Activated T-cell treated with anti-CD3 and anti-CD28 coated beads, Interleukin-2, amount 50 U/mL, for 24 hours (primary cell): ENCODE measurements around the gene SCYL1.
A peak's percentile ranks its signal among the peaks of the same experiment; 100 is the strongest.
"Not testable (repeated sequence)": the region's sequence is repeated elsewhere in the genome, so short reads cannot be mapped to it uniquely, and the experiment has no call there.

Experiments used
- DNase-seq: peaks from one replicate; pipeline ENCODE4 v3.0.0-alpha.2; 2020
- H3K27ac Mint-ChIP-seq: 2 replicates; pipeline ENCODE4 v1.8.0; 2020; ENCODE audit warnings: mild to moderate bottlenecking, mixed read lengths
- H3K27me3 Mint-ChIP-seq: 2 replicates; pipeline ENCODE4 v1.8.0; 2020; ENCODE audit warnings: mixed read lengths
- H3K36me3 Mint-ChIP-seq: 2 replicates; pipeline ENCODE4 v1.8.0; 2020; ENCODE audit warnings: low read depth, mixed read lengths
- H3K4me1 Mint-ChIP-seq: 2 replicates; pipeline ENCODE4 v1.8.0; 2020; ENCODE audit warnings: low read depth, mixed read lengths
- H3K4me3 Mint-ChIP-seq: 2 replicates; pipeline ENCODE4 v1.8.0; 2020; ENCODE audit warnings: mild to moderate bottlenecking, moderate library complexity, mixed read lengths
- H3K9me3 Mint-ChIP-seq: 2 replicates; pipeline ENCODE4 v1.8.0; 2020; ENCODE audit warnings: mixed read lengths

The SCYL1 gene

GRCh38 chr11:65558002-65558929 is 33.4 kb downstream of the SCYL1 start, which contains the start of gene LTBP3:
LTBP3 (minus strand) TSS chr11:65558359; CDS start chr11:65557959, 400 bp downstream.
- Mint-ChIP-seq H3K9me3 (no peaks in the 10 kb centered on the region), H3K27me3 (no peaks in the 10 kb centered on the region), H3K4me3 (peak within 1 kb of the TSS; percentile 84), H3K27ac (peak within 1 kb of the TSS; percentile 92), H3K4me1 (peaks cover 67% of the 10 kb centered on the region), H3K36me3 (no peaks in the 10 kb centered on the region)
- peak; percentile 67 for DNase-seq

GRCh38 chr11:65558930-65559509 is 34.1 kb downstream of the SCYL1 start:
- Mint-ChIP-seq H3K36me3 (no peaks in the 10 kb centered on the region), H3K4me1 (peaks cover 69% of the 10 kb centered on the region), H3K27me3 (no peaks in the 10 kb centered on the region), H3K9me3 (no peaks in the 10 kb centered on the region), H3K4me3 (peak overlapping the region; percentile 63), H3K27ac (peak overlapping the region; percentile 87)
- no peak for DNase-seq

- DNase-seq = no peak
- Mint-ChIP-seq H3K27me3 (no peaks in the 10 kb centered on the region), H3K4me1 (peaks cover 66% of the 10 kb centered on the region), H3K36me3 (no peaks in the 10 kb centered on the region), H3K4me3 (peak overlapping the region; percentile 38), H3K27ac (peak overlapping the region; percentile 76), H3K9me3 (no peaks in the 10 kb centered on the region)
Measured at GRCh38 chr11:65559535-65559934, 34.7 kb downstream of the SCYL1 start.

GRCh38 chr11:65559951-65560537 is 35.2 kb downstream of the SCYL1 start:
- no peak overlapping the region for H3K4me3 Mint-ChIP-seq
- no peaks in the 10 kb centered on the region for H3K36me3 Mint-ChIP-seq
- H3K4me1 Mint-ChIP-seq = peaks cover 64% of the 10 kb centered on the region
- H3K27me3 Mint-ChIP-seq = no peaks in the 10 kb centered on the region
- H3K9me3 Mint-ChIP-seq = no peaks in the 10 kb centered on the region
- H3K27ac Mint-ChIP-seq = peak overlapping the region; percentile 76
- no peak for DNase-seq

GRCh38 chr11:65560555-65561418 is 35.9 kb downstream of the SCYL1 start:
- Mint-ChIP-seq H3K4me3 (no peak overlapping the region), H3K9me3 (no peaks in the 10 kb centered on the region), H3K27ac (peak overlapping the region; percentile 76), H3K27me3 (no peaks in the 10 kb centered on the region), H3K4me1 (peaks cover 64% of the 10 kb centered on the region), H3K36me3 (no peaks in the 10 kb centered on the region)
- no peak for DNase-seq

- DNase-seq = no peak
- Mint-ChIP-seq H3K27ac (peak overlapping the region; percentile 35), H3K9me3 (no peaks in the 10 kb centered on the region), H3K27me3 (no peaks in the 10 kb centered on the region), H3K4me3 (no peak overlapping the region), H3K4me1 (peaks cover 64% of the 10 kb centered on the region), H3K36me3 (no peaks in the 10 kb centered on the region)
Measured at GRCh38 chr11:65562020-65562419, 37.1 kb downstream of the SCYL1 start.

- Mint-ChIP-seq H3K36me3 (no peaks in the 10 kb centered on the region), H3K9me3 (no peaks in the 10 kb centered on the region), H3K4me1 (peaks cover 62% of the 10 kb centered on the region), H3K27me3 (no peaks in the 10 kb centered on the region), H3K4me3 (no peak overlapping the region), H3K27ac (peak overlapping the region; percentile 40)
- no peak for DNase-seq
Measured at GRCh38 chr11:65562788-65563187, 37.9 kb downstream of the SCYL1 start.

- Mint-ChIP-seq H3K27me3 (no peaks in the 10 kb centered on the region), H3K27ac (peak overlapping the region; percentile 71)
Measured at GRCh38 chr11:65563601-65564000, 38.7 kb downstream of the SCYL1 start.

GRCh38 chr11:65564879-65565559 is 40.1 kb downstream of the SCYL1 start:
- not testable (repeated sequence) for H3K9me3 Mint-ChIP-seq, H3K27me3 Mint-ChIP-seq, DNase-seq
- Mint-ChIP-seq H3K36me3 (peaks cover 16% of the 10 kb centered on the region), H3K27ac (peak overlapping the region; percentile 97), H3K4me3 (peak overlapping the region; percentile 57), H3K4me1 (peaks cover 59% of the 10 kb centered on the region)

More at GRCh38 chr11:65563601-65564000, 38.7 kb downstream of the SCYL1 start:
- H3K9me3 Mint-ChIP-seq = no peaks in the 10 kb centered on the region
- no peak for DNase-seq
- H3K4me1 Mint-ChIP-seq = peaks cover 67% of the 10 kb centered on the region
- H3K36me3 Mint-ChIP-seq = peaks cover 5% of the 10 kb centered on the region
- H3K4me3 Mint-ChIP-seq = no peak overlapping the region

- H3K9me3 Mint-ChIP-seq = no peaks in the 10 kb centered on the region
- H3K27me3 Mint-ChIP-seq = no peaks in the 10 kb centered on the region
- peaks cover 53% of the 10 kb centered on the region for H3K4me1 Mint-ChIP-seq
- peak overlapping the region; percentile 97 for H3K27ac Mint-ChIP-seq
- peaks cover 23% of the 10 kb centered on the region for H3K36me3 Mint-ChIP-seq
- DNase-seq = peak; percentile 54
- peak overlapping the region; percentile 57 for H3K4me3 Mint-ChIP-seq
Measured at GRCh38 chr11:65565624-65566453, 41.0 kb downstream of the SCYL1 start.

GRCh38 chr11:65569164-65569972 is 44.5 kb downstream of the SCYL1 start:
- H3K4me3 Mint-ChIP-seq = peak overlapping the region; percentile 100
- no peak for DNase-seq
- peaks cover 64% of the 10 kb centered on the region for H3K4me1 Mint-ChIP-seq
- H3K9me3 Mint-ChIP-seq = no peaks in the 10 kb centered on the region
- peak overlapping the region; percentile 98 for H3K27ac Mint-ChIP-seq
- no peaks in the 10 kb centered on the region for H3K27me3 Mint-ChIP-seq
- H3K36me3 Mint-ChIP-seq = peaks cover 50% of the 10 kb centered on the region
